Measurements from ENCODE around the gene KSR2. TPM values are rescaled to one million over a fixed set of nuclear protein-coding genes. Genes with fewer than 3 reads are reported as not detected.

KSR2 gene
- total RNA-seq, 4 donors from 2014 or later = 1.2 to 11.0 (median 2.2) TPM

- intact Hi-C loops (cut with DNase I) = no loop called here
- 92 to 94% methylated on average over 3 of the region's 3 CpGs for WGBS, 2 donors
- no peaks in the 10 kb centered on the region for H3K27me3 ChIP-seq
- H3K36me3 ChIP-seq = no peaks in the 10 kb centered on the region
- H3K9me3 ChIP-seq = no peaks in the 10 kb centered on the region
- no peak overlapping the region for H3K27ac ChIP-seq
- no peak for DNase-seq
- H3K4me1 ChIP-seq = no peaks in the 10 kb centered on the region
- no peak overlapping the region for H3K4me3 ChIP-seq (replicated peaks in 1 of 3)
- TF ChIP-seq POLR2A (IDR thresholded peaks at IDR 0.05) = no peak
- TF ChIP-seq, protein P1, sequence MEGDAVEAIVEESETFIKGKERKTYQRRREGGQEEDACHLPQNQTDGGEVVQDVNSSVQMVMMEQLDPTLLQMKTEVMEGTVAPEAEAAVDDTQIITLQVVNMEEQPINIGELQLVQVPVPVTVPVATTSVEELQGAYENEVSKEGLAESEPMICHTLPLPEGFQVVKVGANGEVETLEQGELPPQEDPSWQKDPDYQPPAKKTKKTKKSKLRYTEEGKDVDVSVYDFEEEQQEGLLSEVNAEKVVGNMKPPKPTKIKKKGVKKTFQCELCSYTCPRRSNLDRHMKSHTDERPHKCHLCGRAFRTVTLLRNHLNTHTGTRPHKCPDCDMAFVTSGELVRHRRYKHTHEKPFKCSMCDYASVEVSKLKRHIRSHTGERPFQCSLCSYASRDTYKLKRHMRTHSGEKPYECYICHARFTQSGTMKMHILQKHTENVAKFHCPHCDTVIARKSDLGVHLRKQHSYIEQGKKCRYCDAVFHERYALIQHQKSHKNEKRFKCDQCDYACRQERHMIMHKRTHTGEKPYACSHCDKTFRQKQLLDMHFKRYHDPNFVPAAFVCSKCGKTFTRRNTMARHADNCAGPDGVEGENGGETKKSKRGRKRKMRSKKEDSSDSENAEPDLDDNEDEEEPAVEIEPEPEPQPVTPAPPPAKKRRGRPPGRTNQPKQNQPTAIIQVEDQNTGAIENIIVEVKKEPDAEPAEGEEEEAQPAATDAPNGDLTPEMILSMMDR (IDR thresholded peaks at IDR 0.05) = no peak
These were observed 534.9 kb downstream of the KSR2 start for GRCh38 chr12:117433878-117434277.

DNA sequence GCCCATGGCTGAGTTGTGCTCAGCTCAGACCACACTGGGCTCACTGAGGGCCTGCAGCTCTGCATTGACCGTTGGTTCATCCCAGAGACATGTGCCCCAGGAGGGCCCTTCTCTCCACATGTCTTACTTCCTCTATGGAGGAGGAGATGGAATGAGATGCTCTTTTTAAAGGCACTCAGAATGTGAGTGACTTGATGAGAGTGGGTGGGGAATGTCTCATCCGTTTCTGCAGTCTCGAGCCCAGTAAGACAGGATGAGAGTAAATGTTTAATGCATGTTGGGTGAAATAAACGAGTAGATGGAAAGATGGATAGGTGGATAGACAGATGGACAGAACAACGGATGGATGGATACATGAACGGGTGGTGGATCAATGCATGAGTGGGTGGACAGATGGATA is 538.5 kb downstream of the KSR2 start:
- Histone ChIP-seq H3K4me1 (no peaks in the 10 kb centered on the region), H3K4me3 (replicated peaks in 1 of 3) (no peak overlapping the region), H3K36me3 (no peaks in the 10 kb centered on the region), H3K27me3 (no peaks in the 10 kb centered on the region), H3K9me3 (no peaks in the 10 kb centered on the region), H3K27ac (no peak overlapping the region)
- WGBS, 2 donors = 81 to 88% methylated on average over 6 of the region's 6 CpGs
- DNase-seq = no peak
- intact Hi-C loops (cut with DNase I) = no loop called here
- TF ChIP-seq, protein P1 (IDR thresholded peaks at IDR 0.05) = no peak
- no peak for TF ChIP-seq POLR2A (IDR thresholded peaks at IDR 0.05)

GRCh38 chr12:117427211-117427610 is 541.6 kb downstream of the KSR2 start:
- intact Hi-C loops (cut with DNase I) = no loop called here
- no peaks in the 10 kb centered on the region for H3K4me1 ChIP-seq
- no peaks in the 10 kb centered on the region for H3K27me3 ChIP-seq
- no peaks in the 10 kb centered on the region for H3K9me3 ChIP-seq
- no peak overlapping the region for H3K27ac ChIP-seq
- H3K36me3 ChIP-seq = no peaks in the 10 kb centered on the region
- no peak for DNase-seq
- WGBS, 2 donors = 87% methylated on average over 3 of the region's 3 CpGs
- no peak overlapping the region for H3K4me3 ChIP-seq (replicated peaks in 1 of 3)
- TF ChIP-seq, protein P1 (IDR thresholded peaks at IDR 0.05) = no peak
- no peak for TF ChIP-seq POLR2A (IDR thresholded peaks at IDR 0.05)

GRCh38 chr12:117421987-117422386 is 546.8 kb downstream of the KSR2 start:
- WGBS, 2 donors = 89 to 97% methylated on average over 2 of the region's 2 CpGs
- no peak overlapping the region for H3K27ac ChIP-seq
- DNase-seq = no peak
- no peaks in the 10 kb centered on the region for H3K27me3 ChIP-seq
- no peaks in the 10 kb centered on the region for H3K9me3 ChIP-seq
- TF ChIP-seq, protein P1 (IDR thresholded peaks at IDR 0.05) = no peak
- H3K36me3 ChIP-seq = no peaks in the 10 kb centered on the region
- intact Hi-C loops (cut with DNase I) = no loop called here
- no peak overlapping the region for H3K4me3 ChIP-seq (replicated peaks in 1 of 3)
- H3K4me1 ChIP-seq = peaks cover 9 to 13% of the 10 kb centered on the region in 2 donors

- Histone ChIP-seq H3K9me3 (no peaks in the 10 kb centered on the region), H3K4me3 (replicated peaks in 1 of 3) (no peak overlapping the region), H3K27ac (no peak overlapping the region), H3K36me3 (no peaks in the 10 kb centered on the region), H3K27me3 (no peaks in the 10 kb centered on the region), H3K4me1 (peaks cover 11 to 13% of the 10 kb centered on the region in 2 donors)
- intact Hi-C loops (cut with DNase I) = no loop called here
- 65 to 72% methylated on average over 4 of the region's 4 CpGs for WGBS, 2 donors
- TF ChIP-seq, protein P1 (IDR thresholded peaks at IDR 0.05) = no peak
- no peak for TF ChIP-seq POLR2A (IDR thresholded peaks at IDR 0.05)
- no peak for DNase-seq
These were observed 547.6 kb downstream of the KSR2 start for GRCh38 chr12:117421068-117421752.
